HG02943 (cell line): ENCODE results near the gene SMOC1.

Experiments
- ATAC-seq: cut with Tn5 transposase; IDR thresholded peaks from one replicate; pipeline ENCODE4 v1.9.1; 2021; ENCODE audit warnings: mild to moderate bottlenecking, low read depth, moderate library complexity; ENCODE audit not compliant: unreplicated experiment

SMOC1 gene

DNA sequence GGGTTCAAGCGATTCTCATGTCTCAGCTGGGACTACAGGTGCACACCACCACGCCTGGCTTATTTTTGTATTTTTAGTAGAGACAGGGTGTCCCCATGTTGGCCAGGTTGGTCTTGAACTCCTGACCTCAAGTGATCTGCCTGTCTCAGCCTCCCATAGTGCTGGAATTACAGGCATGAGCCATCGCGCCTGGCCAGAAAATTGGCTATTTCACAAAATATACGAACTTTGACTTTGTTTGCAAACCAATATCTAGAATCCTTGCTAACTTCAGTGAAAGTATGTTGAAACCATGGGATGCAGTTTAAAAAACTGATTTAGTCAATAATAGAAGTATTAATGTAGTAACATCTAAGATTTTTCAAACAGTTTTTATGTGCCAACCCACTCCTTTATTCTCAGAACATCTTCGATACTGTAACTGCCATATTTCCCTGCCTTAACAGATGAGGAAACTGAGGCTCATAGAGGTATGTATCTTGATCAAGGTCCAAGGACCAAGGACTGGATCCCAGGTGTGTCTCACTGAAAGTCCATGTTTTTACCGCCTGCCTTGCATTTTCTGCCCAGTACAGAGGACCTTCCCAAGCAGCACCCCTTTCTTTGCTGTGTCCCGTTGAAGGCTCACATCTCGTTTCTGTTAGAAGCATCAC, 54.5 kb downstream of the SMOC1 start:
- no peak for ATAC-seq

DNA sequence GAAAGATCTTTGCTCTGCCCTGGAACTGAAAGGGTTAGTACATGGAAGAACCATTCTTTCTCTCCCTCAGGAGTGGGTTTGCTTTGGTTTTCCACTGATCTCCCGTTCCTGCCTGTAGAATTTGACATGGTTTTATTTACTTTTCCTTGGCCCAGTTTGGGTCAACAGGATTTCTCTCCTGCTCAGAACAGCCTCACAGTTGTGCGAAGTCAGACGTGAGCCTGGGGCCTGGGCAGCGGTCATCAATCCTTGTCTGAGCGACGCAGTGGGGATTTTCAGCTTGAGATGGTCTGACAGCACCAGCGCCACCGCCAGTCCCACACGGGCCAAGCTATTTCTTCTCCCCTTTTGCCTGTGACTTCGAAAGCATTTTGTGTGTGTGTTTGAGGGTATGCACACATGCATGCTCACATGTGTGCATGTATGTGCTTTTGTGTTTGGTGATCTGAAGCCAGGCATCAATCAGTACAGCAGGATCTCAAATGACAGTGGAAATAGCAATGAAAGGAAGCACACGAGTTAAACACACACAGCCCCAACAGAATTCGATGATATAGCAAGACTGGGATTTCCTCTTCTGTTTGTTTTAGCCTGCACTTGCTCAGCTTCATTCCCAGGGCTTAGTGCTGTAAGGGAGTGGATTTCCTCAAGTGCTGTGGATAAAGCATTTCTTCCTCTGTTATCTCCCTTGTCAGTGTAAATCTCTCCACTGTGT, 58.3 kb downstream of the SMOC1 start:
- no peak for ATAC-seq

DNA sequence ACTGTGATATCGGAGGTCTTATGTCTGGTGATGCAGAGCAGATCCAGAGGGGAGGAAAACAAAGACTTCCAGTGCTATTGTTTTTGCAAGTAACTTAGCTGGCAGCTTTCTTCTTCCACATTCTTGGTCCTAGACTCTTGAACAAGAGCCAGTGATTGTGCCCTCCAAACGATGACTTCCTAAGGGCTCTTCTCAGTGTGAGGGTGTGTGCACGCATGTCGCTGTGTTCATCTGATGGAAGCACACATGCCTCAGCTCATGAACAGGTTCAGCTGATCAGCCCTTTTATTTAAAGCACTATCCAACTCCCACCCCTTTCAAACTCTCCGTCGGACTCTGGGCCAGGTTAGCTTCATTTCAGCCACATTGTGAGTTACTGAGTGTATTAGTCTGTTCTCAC, 59.5 kb downstream of the SMOC1 start:
- no peak for ATAC-seq

DNA sequence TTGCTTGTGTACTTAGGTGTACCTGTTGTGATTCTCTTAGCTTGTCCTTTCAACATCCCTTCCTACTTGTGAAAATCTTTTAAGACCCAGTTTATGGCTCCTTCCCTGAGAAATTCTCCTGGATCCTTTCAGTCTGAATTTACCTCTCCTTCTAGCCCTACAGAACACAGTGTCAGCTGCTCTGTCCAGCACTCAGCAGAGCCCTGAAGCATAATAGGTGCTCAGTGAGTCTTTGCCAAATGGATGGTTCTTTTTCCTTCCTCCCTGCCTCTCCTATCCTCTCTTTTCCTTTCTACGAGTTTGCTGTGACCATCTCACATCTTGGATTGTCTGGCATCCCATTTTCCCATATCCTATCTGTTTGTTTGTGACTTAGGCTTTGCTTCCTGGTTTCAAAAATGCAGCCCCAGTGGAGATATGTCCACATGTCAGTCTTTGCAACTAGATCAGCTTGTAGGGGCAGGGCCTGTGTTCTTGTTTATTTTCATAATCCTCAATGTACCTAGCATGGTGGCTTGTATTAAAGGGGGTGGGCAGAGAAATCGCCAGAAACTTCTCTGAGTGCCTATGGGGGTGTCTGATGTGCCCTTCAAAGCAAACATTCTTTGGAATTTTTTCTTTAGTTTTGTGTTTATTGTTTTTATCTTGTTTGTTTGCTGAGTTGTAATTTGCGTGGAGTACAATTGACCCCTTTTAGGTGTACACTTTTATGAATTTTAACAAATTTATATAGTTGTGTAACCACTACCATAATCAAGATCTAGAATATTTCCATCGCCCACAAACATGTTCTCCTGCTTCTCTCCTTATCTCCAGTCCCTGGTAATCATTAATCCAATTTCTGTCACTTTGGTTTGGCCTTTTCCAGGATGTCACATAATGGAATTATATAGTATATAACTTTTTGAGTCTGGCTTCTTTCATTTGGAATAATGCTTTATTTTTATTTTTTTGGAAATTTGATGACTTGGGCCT, 62.8 kb downstream of the SMOC1 start:
- no peak for ATAC-seq

DNA sequence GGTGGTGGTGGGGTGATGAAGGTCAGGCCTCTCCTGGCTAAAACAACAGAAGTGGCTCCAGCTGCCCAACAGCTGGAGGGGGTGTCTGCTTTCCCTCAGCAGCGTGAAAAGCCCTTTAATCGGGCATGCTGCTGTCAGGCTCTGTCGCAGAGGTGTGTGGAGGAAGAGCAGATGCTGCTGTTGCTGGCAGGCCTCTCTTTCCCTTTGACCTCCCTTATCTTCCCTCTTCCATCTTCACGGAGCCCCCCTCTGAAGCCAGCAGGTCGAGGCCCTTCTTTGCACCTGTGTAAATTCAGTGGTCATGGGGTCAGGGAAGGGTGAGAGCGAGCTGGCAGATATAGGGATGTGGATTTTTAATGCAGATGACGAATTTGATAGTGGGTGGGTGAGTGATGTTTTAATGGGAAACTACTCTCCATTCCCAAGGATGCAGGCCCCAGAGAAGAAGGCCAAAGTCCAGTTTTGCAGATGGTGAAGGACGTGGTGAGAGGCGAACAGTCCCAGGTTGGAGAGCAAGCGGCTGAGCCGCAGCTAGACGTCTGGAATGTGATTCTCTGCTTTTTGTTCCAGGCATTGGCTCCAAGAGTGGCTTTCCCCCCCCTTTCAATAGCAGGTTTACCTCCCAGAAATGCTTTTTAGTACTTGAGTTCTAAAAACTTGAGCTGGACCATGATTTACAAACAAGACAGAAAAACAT, 64.0 kb downstream of the SMOC1 start:
- no peak for ATAC-seq

DNA sequence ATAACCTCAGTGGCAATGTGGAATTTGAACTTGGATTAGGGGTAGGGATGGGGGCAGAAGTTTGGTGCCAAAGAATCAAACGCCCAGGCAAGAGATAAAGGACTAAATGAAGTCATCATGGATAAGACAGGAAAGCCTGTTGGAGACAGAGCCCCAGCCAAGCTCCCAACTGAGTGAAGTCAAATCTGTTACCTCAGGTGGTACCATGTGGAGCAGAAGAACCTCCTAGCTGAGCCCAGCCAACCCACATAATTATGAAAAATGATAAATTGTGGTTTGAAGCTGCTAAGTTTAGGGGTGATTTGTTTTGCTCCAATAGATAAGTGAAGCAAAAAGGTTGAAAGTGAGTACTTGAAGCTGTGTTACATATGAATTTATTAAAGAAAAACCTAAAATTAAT, 66.1 kb downstream of the SMOC1 start:
- ATAC-seq: no peak

DNA sequence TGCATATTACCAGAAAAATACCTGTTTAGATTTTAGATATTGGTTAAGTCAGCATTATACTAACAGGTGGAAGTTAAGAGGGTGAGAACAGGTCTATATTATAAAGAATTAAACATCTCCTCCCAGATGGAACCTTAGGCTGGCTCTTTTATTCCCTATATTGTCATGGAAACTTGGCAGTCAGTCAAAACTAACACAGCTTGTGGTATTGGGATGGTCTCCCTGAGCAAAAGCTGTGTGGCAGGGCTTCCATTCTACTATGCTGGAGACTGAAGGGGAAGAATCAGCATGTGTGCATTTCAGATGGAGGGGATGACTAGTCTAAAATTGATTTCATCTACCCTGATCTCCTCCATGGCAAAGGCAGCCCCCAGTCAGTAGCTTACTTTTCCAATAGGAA, 66.7 kb downstream of the SMOC1 start:
- no peak for ATAC-seq

DNA sequence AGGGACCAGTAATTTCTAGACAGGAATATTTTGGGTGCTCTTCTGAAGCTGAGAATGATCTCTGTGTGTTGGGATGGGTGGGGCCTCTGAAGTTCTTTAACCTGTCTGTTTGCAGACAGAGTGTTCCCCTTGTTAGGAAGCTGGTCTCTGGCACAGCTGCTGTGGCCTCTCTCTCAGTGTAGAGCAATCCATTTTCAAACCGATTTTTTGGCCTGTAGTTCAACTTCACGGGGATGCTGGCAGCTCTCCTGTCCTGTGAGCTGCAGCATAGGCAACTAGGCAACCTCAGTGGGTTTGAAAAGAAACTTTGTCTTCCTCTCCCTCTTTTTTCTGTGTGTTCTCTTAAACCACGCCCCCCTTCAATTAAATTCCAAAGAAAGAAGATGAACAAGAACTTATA, 69.1 kb downstream of the SMOC1 start:
- no peak for ATAC-seq

DNA sequence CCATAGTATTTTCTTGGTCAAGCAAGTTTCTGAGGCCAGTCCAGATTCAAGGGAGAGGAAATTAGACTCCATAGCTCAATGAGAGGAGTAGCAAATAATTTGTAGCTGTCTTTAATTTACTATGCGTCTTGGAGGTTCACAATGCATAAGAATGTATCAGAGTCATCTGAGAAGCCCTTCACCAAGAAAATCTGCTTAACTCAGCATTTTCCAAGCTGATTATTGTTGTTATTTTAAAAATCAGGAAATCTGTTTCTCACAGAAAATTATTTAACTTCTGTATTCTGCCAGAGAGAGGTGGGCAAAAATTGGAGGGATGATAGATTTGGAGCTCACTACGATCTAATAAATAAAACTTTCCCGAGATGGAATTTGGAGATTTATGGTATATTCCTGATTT, 72.0 kb downstream of the SMOC1 start:
- no peak for ATAC-seq

DNA sequence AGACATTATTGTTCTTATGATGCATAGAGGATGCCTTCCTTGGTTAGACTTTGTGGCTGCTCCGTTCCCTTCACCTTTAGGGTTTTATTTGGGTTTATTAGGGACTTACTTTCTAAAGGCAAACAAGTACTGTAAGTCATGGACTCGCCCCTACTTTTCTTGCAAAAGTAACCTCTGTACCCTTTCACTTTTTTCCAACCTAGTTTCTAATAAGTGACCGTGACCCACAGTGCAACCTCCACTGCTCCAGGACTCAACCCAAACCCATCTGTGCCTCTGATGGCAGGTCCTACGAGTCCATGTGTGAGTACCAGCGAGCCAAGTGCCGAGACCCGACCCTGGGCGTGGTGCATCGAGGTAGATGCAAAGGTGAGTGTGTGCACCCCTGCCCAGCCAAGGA, 72.7 kb downstream of the SMOC1 start:
- no peak for ATAC-seq

DNA sequence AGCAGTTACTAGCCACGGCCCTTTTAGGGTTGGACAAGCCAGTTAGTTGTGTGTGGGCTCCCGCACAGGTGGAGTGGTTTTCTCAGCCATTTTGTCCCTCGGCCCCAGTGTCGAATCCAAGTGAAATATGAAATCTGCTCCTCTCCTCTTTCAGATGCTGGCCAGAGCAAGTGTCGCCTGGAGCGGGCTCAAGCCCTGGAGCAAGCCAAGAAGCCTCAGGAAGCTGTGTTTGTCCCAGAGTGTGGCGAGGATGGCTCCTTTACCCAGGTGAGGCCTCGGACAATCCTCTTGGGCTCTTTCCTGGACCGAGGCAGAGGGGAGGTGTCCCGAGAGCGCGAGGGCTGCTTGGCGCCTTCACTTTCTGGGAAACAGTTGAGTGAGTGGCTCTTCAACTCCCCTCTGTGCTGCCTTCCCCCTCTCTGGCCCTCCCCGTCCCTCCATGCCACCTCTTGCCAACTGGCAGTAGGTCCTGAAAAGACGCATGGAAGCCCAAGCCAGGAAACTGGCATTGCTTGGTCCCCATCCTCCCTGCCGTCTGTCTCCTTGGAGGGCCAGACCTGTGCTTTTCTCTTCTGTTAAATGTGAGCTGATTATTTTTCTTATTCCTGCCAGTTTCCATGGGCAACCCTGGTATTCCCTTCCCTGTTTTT, 74.2 kb downstream of the SMOC1 start:
- no peak for ATAC-seq

DNA sequence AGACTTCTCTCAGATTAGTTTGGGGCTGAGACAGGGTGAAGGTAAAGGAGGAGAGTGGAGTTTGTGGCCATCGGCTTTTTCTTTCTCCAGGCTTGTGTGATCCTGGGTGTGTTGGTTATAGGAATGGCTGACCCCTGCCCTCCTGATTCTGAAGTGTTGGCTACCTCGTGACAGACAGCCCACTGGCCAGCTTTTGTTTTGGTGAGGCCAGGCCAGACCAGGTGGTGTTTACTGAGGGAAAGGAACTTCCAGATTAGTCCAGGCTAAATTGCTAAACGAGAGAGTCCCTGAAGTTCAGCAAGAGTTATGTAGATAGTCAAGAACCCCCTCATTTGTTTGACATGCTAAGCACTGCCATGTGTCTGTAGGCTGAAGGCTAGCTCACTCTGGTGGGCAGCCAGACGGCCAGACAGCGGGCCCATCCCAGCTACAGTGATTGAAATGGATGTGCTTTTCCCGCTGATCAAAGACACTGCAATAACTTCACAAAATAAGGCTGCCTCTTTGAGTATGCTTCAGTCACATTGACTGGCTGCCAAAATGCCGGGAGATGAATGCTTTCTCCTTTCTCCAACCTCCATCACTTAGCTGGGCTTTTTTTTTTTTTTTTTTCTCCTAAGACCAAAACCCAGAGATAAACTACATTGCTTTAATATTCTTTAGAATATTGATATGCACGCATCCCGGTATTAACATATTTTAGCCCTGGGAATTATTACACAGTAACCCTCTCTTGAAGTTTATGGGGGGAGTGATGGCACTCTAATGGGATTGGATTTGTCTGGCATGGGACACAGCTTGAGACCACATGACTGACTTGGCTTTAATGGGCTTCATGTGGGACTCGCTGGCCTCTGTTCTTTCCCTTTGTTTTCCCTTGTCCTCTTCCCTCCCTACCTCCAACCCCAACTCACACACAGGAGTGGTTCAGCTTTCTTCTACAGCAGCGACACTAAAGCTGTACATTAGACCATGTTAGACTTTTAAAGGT, 76.9 kb downstream of the SMOC1 start:
- no peak for ATAC-seq

DNA sequence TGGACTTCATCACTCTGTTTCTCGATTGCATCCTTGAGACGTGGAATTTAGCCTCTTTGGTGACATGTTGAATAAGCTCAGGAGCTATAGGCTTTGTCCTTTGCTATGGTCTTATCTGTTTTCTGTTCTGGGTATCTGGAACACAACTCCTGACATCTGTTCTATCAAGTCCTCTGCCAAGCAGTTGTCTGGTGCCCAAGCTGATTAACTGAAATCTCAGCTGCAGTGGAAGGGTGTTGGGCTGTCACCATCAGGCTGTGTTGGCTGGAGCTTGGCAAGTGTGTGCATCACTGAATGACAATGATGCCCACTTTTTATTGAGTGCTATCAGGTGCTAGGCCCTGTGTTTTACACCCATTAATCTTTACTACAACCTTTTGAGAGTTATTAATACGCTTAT, 77.8 kb downstream of the SMOC1 start:
- no peak for ATAC-seq

DNA sequence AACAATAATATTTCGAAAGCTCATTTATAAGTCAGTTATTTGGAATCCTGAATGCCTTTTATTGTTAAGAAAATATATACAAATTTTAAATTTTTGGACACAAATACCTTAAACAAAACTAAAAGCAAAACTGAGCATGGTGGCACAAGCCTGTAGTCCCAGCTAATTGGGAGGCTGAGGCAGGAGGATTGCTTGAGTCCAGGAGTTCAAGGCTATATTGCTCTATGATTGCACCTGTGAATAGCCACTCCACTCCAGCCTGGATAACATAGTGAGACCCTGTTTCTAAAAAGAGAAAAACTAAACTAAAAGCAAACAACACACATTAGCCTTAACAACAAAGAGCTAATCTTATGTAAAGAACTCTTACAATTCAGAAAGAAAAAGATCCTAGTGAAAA, 78.8 kb downstream of the SMOC1 start:
- no peak for ATAC-seq

DNA sequence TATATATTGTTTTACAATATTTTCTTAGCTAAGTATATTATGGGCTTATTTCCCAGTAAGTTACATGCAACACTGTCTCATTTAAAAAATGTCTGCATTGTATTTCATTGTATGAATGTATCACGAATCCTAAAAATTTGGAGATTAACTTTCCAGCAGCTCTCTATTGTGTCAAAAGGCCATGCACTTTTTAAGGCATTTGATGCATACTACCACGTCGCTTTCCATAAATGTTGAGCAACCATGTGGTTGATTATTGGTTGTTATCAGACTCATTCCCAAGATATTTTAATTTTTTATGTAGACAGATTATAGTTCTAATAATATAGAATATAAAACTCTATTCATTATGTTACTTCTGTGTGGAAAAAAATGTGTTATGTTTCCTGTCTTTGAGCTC, 79.9 kb downstream of the SMOC1 start:
- no peak for ATAC-seq

DNA sequence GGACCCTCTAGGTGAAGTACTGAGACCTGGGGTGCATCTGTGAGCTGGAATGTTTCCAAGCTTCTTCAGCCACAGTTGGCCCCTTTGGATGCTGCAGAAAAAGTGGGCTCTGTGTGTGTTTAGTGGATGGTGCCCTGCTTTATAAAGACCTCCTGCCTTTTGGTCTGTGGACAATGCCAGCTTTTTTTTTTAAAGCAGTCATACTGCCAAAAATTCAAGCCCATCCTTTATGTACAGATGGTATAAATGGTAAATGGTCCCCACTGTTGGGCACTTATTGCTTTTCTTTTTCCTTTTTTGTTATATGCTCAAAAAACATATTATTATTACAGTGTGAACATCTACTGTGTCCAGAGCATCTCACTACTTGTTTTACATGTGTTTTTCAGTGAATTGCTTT, 81.1 kb downstream of the SMOC1 start:
- ATAC-seq: no peak

DNA sequence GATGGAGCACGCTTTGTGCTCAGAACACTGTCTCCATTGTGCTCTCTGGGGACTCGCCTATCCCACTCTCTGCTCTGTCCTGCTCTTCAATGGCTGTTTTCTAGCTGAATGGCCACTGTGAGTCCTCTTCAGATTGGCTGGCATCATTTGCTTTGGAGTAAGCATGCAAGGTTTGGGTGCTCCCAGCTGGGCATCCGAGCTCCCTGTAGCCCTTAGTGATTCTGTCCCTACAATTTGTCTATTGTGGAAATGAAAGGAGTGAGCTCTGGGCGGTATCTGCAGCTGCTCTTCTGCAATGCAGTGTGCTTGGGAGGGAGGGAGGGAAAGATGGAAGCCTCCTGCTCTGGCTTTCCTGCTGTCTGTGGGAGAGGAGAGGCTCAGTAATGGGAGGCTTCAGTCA, 84.8 kb downstream of the SMOC1 start:
- no peak for ATAC-seq

DNA sequence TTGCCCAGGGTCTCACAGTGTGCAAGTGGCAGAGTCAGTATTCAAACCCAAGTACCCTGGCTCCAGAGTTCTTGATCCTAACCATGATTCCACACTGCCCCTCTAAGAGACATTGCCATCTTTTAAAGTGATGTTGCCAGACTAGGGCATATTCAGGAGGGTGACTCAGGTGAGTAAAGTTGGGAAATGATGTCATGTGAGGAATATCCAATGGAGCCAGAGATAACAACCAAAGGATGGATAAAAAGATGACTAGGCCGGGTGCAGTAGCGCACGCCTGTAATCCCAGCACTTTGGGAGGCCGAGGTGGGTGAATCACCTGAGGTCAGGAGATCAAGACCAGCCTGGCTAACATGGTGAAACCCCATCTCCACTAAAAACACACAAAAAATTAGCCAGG, 85.6 kb downstream of the SMOC1 start:
- no peak for ATAC-seq

DNA sequence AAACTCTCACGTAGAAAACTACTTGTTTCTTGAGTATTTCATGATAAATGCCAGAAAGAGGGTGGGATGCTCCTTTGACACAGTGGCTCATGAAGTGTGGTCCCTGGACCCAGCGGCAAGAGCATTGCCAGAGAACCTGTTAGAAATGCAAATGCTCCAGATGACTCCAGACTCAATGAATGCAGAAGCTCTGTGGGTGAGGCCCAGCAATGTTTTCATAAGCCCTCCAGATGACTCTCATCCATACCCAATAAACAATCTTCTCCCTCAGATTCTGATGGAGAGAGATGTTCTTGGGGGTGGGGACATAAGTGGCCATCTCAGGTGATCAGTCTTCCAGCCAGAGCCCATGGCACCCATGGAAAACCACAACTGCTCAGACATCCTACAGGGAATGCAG, 88.9 kb downstream of the SMOC1 start:
- ATAC-seq: no peak
